Measurements from ENCODE around the gene NMUR2.

The NMUR2 gene, protein sequence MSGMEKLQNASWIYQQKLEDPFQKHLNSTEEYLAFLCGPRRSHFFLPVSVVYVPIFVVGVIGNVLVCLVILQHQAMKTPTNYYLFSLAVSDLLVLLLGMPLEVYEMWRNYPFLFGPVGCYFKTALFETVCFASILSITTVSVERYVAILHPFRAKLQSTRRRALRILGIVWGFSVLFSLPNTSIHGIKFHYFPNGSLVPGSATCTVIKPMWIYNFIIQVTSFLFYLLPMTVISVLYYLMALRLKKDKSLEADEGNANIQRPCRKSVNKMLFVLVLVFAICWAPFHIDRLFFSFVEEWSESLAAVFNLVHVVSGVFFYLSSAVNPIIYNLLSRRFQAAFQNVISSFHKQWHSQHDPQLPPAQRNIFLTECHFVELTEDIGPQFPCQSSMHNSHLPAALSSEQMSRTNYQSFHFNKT

DNA sequence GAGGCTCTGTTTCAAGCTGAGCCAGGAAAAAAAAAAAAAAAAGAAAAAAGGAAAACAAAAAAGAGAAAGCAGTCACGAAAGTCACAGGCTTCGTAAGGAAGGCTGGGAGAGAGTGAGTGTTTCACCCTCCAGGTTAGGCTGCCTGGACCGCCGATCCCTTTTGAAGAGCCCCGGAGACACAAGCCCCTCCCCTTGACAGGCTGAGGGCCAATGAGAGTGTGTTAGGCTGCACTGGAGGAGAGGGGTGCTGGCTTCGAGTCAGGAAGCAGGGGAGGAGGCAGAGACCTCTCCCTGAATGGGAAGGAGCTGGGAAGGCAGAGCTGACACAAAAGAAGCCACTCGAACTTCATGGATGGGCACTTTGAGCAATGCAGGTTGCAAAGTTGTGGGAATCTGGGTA is at the start of gene NMUR2:
Gene NMUR2 (minus strand): TSS at position 135 of the 400 bp plus-strand sequence. CDS start 166 bp downstream, outside the sequence.
- TF ChIP-seq, protein P1, sequence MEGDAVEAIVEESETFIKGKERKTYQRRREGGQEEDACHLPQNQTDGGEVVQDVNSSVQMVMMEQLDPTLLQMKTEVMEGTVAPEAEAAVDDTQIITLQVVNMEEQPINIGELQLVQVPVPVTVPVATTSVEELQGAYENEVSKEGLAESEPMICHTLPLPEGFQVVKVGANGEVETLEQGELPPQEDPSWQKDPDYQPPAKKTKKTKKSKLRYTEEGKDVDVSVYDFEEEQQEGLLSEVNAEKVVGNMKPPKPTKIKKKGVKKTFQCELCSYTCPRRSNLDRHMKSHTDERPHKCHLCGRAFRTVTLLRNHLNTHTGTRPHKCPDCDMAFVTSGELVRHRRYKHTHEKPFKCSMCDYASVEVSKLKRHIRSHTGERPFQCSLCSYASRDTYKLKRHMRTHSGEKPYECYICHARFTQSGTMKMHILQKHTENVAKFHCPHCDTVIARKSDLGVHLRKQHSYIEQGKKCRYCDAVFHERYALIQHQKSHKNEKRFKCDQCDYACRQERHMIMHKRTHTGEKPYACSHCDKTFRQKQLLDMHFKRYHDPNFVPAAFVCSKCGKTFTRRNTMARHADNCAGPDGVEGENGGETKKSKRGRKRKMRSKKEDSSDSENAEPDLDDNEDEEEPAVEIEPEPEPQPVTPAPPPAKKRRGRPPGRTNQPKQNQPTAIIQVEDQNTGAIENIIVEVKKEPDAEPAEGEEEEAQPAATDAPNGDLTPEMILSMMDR (IDR thresholded peaks at IDR 0.05) = no peak

DNA sequence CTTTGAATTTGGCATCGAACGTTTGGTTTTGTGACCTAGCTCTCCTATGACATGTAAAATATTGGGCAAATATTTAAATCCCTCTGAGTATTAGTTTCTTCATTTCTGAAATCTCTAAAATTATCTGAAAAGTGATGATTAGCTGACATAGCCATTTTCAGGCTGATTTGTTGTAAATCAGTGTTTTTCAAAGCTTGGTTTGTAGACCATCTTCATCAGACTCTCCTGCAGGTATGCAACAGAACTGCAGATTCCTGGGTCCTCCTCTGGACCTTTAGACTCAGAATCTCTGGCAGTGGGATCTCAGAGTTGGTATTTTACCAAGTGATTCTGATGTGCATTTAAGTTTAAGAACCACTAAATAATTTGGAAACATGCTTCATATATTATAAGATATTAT is 38.9 kb upstream of the NMUR2 start:
- TF ChIP-seq, protein P1 (IDR thresholded peaks at IDR 0.05) = no peak

DNA sequence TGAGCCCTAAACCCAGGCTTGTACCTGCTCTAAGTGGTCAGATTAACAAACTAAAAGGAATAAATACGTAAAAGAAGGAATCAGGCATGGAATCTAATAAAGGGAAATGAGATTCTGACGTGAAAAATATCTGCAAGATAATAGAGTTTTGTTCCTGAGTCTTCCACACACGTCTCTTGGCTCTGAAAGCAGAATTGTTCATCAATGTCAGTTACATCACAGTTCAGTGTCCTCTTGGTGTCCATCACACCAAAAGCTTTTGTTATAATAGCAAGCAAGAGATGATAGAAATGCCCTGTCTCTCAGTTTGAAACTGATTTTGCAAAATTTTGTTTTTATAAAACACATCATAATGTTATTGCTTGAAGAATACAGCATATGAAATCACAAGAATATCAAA is 34.7 kb upstream of the NMUR2 start:
- TF ChIP-seq, protein P1 (IDR thresholded peaks at IDR 0.05) = no peak

DNA sequence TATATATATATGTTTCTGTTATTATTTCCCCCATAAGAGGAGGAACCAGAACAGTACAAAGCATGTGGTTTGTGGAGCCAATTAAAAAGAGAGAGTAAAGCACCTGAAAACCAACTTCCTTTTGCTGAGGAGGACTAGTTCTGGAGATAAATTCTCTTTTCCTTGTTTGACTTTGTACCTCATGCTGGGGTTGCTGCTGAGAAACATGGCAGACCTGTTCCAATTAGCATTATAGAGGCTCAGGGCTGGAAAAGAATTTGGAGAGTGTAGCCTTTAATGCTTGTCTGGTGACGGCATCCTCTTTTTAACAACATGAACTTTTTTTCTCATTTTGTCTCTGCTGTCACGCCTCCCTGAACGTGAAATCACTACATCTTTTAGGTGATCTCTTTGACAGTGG is 32.8 kb upstream of the NMUR2 start:
- TF ChIP-seq, protein P1 (IDR thresholded peaks at IDR 0.05) = no peak

DNA sequence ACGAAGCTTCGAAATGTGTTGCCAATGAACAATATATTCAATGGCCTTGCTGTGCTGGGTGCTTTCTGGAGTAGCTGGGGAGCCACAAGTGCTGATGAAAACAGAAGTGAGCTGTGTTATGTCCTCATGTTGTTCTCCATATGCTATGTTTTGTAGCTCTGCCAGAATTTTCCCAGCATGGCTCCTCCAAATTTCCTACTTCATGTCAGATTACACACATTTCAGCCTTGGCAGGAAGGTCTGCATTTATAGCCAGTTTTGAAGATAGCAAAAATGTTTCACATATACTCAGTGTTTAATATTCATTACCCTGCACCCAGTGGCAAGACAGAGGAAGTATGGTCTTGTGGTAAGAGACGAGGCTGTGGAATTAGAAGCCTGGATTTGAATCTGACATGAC is 22.6 kb upstream of the NMUR2 start:
- TF ChIP-seq, protein P1 (IDR thresholded peaks at IDR 0.05) = no peak

DNA sequence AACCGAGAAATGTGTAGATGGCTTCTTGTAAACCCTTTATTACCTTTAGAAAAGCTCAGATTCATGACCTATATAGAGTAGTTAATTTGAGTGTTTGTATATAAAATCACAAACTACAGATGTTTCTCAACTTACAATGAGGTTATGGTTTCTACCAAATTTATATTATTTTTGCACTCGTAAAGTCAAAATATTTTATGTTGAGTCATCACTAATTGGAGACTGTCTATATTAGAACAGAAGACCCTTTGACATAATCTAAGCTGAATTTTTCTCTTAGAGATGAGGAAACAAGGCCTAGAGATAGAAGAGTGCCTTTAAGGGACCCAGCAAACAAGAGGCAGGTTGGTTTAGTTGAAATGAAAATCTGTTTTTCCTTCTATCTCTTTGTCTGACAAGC is 20.0 kb upstream of the NMUR2 start:
- TF ChIP-seq, protein P1 (IDR thresholded peaks at IDR 0.05) = no peak

DNA sequence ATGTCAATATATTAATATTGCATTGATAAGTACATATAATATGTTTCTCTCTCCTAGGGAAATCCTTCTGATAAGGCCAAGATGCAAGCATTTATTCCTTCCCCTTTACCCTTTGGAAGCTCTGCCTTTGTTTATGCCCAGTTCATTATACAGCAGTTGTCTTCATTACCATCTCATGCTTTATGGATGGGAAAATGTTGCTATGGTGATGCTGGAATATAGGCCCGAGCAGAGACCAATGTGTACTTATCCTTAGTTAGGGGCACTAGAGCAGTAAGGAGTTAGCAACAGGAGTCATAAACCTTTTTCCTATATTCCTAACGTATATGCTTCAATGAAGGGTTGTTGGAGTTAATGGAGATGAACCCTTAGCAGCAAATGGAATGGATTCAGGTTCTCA is 19.4 kb upstream of the NMUR2 start:
- TF ChIP-seq, protein P1 (IDR thresholded peaks at IDR 0.05) = no peak
